ENCODE measurements around the gene HDHD3. TPM values are rescaled to one million over a fixed set of nuclear protein-coding genes. Genes with fewer than 3 reads are reported as not detected.

The HDHD3 gene
- total RNA-seq, 1 donor = 7.2 TPM

GRCh38 chr9:113349066-113349444 lies 27.7 kb downstream of the HDHD3 start:
- Histone ChIP-seq H3K36me3 (ENCODE audit: insufficient read depth, low read length) (no peaks in the 10 kb centered on the region), H4K20me1 (ENCODE audit: insufficient read depth, low read length) (no peaks in the 10 kb centered on the region), H3K4me2 (ENCODE audit: insufficient read depth, low read length) (no peak overlapping the region), H2AFZ (ENCODE audit: low read length) (no peak overlapping the region), H3K9me3 (ENCODE audit: low read depth, low read length) (no peaks in the 10 kb centered on the region), H3K4me3 (ENCODE audit: insufficient read depth, low read length) (no peak overlapping the region), H3K4me1 (ENCODE audit: insufficient read depth, low read length) (peaks cover under 1% of the 10 kb centered on the region), H3K79me2 (ENCODE audit: insufficient read depth, low read length) (no peaks in the 10 kb centered on the region), H3K27me3 (ENCODE audit: insufficient read depth, low read length) (peaks cover 45% of the 10 kb centered on the region), H3K27ac (ENCODE audit: low read depth, low read length) (no peak overlapping the region)
- DNase-seq (ENCODE audit: insufficient read length, low spot score, missing footprints) = no peak
- no peak for TF ChIP-seq CTCF (IDR thresholded peaks at IDR 0.05; ENCODE audit: extremely low read depth, low read depth, low read length)

- Histone ChIP-seq H3K4me2 (ENCODE audit: insufficient read depth, low read length) (no peak overlapping the region), H3K27me3 (ENCODE audit: insufficient read depth, low read length) (peaks cover 41% of the 10 kb centered on the region), H3K79me2 (ENCODE audit: insufficient read depth, low read length) (no peaks in the 10 kb centered on the region), H3K4me1 (ENCODE audit: insufficient read depth, low read length) (peaks cover 4% of the 10 kb centered on the region), H2AFZ (ENCODE audit: low read length) (no peak overlapping the region), H4K20me1 (ENCODE audit: insufficient read depth, low read length) (no peaks in the 10 kb centered on the region), H3K27ac (ENCODE audit: low read depth, low read length) (no peak overlapping the region), H3K4me3 (ENCODE audit: insufficient read depth, low read length) (no peak overlapping the region), H3K9me3 (ENCODE audit: low read depth, low read length) (no peaks in the 10 kb centered on the region), H3K36me3 (ENCODE audit: insufficient read depth, low read length) (no peaks in the 10 kb centered on the region)
- DNase-seq (ENCODE audit: insufficient read length, low spot score, missing footprints) = no peak
- no peak for TF ChIP-seq CTCF (IDR thresholded peaks at IDR 0.05; ENCODE audit: extremely low read depth, low read depth, low read length)
These were observed 28.3 kb downstream of the HDHD3 start for GRCh38 chr9:113348437-113348836.

GRCh38 chr9:113345671-113346070 lies 31.1 kb downstream of the HDHD3 start:
- H3K4me1 ChIP-seq (ENCODE audit: insufficient read depth, low read length) = peaks cover 4% of the 10 kb centered on the region
- H3K9me3 ChIP-seq (ENCODE audit: low read depth, low read length) = no peaks in the 10 kb centered on the region
- no peak overlapping the region for H3K4me2 ChIP-seq (ENCODE audit: insufficient read depth, low read length)
- peak; percentile 53 for DNase-seq (ENCODE audit: insufficient read length, low spot score, missing footprints)
- H3K27ac ChIP-seq (ENCODE audit: low read depth, low read length) = no peak overlapping the region
- no peak overlapping the region for H3K4me3 ChIP-seq (ENCODE audit: insufficient read depth, low read length)
- peaks cover 24% of the 10 kb centered on the region for H3K27me3 ChIP-seq (ENCODE audit: insufficient read depth, low read length)
- H4K20me1 ChIP-seq (ENCODE audit: insufficient read depth, low read length) = no peaks in the 10 kb centered on the region
- TF ChIP-seq CTCF (IDR thresholded peaks at IDR 0.05; ENCODE audit: extremely low read depth, low read depth, low read length) = no peak
- no peak overlapping the region for H2AFZ ChIP-seq (ENCODE audit: low read length)
- H3K79me2 ChIP-seq (ENCODE audit: insufficient read depth, low read length) = no peaks in the 10 kb centered on the region
- no peaks in the 10 kb centered on the region for H3K36me3 ChIP-seq (ENCODE audit: insufficient read depth, low read length)

GRCh38 chr9:113345190-113345589 lies 31.6 kb downstream of the HDHD3 start:
- Histone ChIP-seq H3K27ac (ENCODE audit: low read depth, low read length) (no peak overlapping the region), H3K27me3 (ENCODE audit: insufficient read depth, low read length) (peaks cover 19% of the 10 kb centered on the region), H3K4me3 (ENCODE audit: insufficient read depth, low read length) (no peak overlapping the region), H2AFZ (ENCODE audit: low read length) (no peak overlapping the region), H4K20me1 (ENCODE audit: insufficient read depth, low read length) (no peaks in the 10 kb centered on the region), H3K36me3 (ENCODE audit: insufficient read depth, low read length) (no peaks in the 10 kb centered on the region), H3K4me2 (ENCODE audit: insufficient read depth, low read length) (no peak overlapping the region), H3K9me3 (ENCODE audit: low read depth, low read length) (no peaks in the 10 kb centered on the region), H3K79me2 (ENCODE audit: insufficient read depth, low read length) (no peaks in the 10 kb centered on the region), H3K4me1 (ENCODE audit: insufficient read depth, low read length) (peaks cover 8% of the 10 kb centered on the region)
- TF ChIP-seq CTCF (IDR thresholded peaks at IDR 0.05; ENCODE audit: extremely low read depth, low read depth, low read length) = no peak
- DNase-seq (ENCODE audit: insufficient read length, low spot score, missing footprints) = no peak

Measured in osteoblast (primary cell).